Cardiac fibroblast (primary cell): ENCODE results near the gene RNU1-2.
"Not testable (repeated sequence)": the region's sequence is repeated elsewhere in the genome, so short reads cannot be mapped to it uniquely, and the experiment has no call there.

Experiments used
- DNase-seq, 2 donors: peaks; one replicate each; pipeline versions ENCODE4 v3.0.0 to v3.0.0-alpha.2; 2010; ENCODE audit warnings: low read depth in 2 of 2
- H3K4me3 ChIP-seq, 2 donors: replicated peaks in 1 of 2; 1 replicate in 1 of 2; 2 replicates in 1 of 2; pipeline ENCODE4 v1.5.1; 2011; ENCODE audit warnings: low read depth in 2 of 2, low read length in 2 of 2, mild to moderate bottlenecking in 2 of 2, moderate library complexity in 1 of 2

Gene RNU1-2

GRCh38 chr1:16895598-16896315, at the start of gene RNU1-2:
Gene RNU1-2, plus strand, starts transcription at chr1:16895980.
- peak within 1 kb of the TSS; percentile 14 to 48 for H3K4me3 ChIP-seq
- DNase-seq: peak; percentile 100

- H3K4me3 ChIP-seq: not testable (repeated sequence)
- DNase-seq: peak in 1 of 2 donors; percentile 20
Measured at GRCh38 chr1:16856201-16856600, 39.6 kb upstream of the RNU1-2 start.

DNA sequence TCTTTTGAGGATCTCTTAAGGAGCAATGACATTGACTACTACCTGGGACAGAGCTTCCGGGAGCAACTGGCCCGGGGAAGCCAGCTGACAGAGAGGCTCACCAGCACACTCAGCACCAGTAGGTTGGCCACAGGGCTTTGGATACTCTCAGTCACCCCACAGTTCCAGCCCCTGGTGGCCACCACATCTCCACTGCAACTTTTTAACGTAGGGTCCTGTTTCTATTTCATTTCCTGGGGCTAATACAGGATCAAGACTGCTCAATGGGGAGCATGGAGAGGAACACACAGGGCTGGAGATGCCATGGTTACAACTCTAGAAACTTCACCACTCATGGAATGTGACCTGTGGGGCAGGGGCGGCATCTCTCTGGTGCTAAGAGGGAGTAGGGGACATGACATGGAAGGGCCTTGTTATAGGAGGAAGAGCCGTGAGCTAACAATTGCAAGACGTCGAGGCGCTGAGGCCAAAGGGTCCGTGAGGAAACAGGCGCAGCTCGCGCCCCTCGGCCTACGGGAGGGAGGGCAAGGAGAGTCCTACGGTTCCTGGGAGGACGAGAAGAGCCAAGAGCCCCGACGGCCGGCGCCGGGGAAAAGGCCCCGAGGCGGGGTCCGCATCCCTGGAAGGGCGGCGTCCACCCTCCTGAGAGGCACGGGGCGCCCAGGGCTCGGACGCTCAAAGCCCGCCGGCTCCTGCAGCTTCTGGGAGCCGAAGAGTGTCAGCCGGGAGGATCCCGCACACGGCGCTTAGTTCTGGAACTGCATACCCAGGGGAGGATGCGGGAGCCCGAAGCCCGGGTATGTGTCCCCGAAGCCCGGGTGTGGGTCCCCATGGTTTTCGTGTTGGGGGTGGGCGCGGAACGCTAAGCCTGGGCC, 36.4 kb upstream of the RNU1-2 start:
- H3K4me3 ChIP-seq, DNase-seq: not testable (repeated sequence)

GRCh38 chr1:16860048-16860447, 35.7 kb upstream of the RNU1-2 start:
- peak in 1 of 2 donors; percentile 77 for DNase-seq
- not testable (repeated sequence) for H3K4me3 ChIP-seq

DNA sequence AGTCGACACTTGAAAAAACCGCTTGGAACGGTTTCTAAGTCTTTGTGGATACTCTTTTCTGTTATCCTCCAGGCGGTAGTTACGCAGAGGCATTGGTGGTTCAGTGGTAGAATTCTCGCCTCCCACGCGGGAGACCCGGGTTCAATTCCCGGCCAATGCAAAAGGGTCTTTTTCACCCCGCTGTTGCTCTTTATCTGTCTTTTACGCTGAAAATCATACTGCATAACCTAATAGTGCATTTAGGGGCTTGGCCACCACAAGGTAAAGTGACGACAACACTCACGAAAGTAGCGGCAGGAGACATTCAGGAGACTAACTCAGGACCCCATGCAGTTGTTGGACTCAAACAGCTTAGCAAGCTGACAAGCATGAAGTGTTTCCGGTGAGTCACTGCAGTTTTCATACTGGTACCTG, 33.9 kb upstream of the RNU1-2 start:
- DNase-seq: peak in 1 of 2 donors; percentile 43
- not testable (repeated sequence) for H3K4me3 ChIP-seq

DNA sequence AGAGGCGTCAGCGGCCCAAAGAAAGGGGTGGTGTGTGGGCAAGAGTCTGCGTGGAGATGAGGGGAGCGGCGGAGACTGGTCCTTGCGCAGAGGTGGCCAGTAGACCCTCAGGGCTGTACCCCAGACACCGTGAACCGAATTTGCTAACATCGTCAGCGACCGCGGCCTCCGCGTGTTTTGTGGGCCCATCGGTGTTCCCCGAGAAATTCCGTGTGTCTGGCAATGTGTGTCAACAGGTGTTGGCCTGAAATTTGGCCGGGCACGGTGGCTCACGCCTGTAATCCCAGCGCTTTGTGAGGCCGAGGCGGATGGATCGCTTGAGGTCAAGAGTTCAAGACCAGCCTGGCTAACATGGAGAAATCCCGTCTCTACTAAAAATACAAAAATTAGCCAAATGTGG, 33.4 kb upstream of the RNU1-2 start:
- DNase-seq, H3K4me3 ChIP-seq: not testable (repeated sequence)

- H3K4me3 ChIP-seq, DNase-seq: not testable (repeated sequence)
Measured at GRCh38 chr1:16863024-16863423, 32.8 kb upstream of the RNU1-2 start.

DNA sequence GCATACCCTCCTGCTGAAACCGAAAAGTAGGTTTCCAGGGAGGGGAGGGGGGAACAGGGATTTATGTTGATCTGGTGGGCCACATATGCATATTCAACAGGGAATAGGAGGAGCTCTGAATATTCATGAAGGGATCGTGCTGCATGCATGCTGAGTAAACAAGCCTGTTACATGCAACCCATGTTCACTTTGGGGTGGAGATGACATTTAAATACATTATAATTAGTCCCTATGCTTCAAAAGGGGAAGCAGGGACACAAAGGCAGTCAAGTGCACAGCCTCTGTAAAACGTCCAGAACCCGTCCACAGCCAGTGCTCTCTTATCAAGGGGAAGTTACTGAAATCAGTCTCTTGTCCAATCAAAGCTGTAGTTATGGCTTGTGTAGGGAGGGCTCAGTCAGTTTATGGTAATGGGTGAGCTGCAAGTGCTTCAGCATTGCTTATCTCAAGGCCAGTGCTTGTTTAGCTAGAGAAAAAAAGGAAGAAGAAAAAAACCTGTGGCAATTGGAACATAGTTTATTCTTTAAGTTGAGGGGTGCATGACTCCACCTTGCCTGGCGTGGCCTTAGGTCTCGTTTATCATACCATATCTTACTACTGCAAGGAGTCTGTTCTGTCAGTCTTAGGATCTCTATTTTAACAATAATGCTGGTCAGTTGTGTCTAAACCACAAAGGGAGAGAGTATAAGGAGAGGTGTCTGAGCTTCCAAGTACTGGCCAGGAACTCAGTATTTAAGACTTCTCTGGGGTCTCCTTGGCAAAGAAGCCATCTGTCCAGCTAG, 28.7 kb upstream of the RNU1-2 start:
- not testable (repeated sequence) for DNase-seq

GRCh38 chr1:16868787-16869186, 27.0 kb upstream of the RNU1-2 start:
- not testable (repeated sequence) for H3K4me3 ChIP-seq, DNase-seq

More for the DNA sequence above, 28.7 kb upstream of the RNU1-2 start:
- H3K4me3 ChIP-seq: not testable (repeated sequence)

GRCh38 chr1:16869996-16870395, 25.8 kb upstream of the RNU1-2 start:
- not testable (repeated sequence) for DNase-seq, H3K4me3 ChIP-seq

DNA sequence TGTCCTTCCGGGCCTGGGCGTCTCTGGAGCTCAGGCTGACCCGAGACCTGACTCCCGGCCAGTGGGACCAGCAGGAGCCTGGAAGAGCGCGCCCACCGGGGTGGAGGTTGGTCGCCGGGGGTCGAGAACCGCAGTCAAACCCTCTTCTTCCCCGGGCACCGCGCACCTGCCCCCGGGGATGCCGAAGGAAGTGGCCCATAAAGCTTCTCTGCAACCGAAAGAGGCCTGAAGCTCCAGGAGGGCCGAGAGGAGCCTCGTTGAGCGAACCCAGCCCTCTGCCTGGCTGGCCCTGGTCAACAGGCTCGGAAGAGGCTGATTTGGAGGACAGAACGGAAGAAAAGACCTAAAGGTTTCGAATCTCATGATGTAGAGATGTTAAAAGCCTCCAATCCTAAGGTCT, 24.6 kb upstream of the RNU1-2 start:
- not testable (repeated sequence) for H3K4me3 ChIP-seq, DNase-seq

- peak overlapping the region in 1 of 2 donors; percentile 36 for H3K4me3 ChIP-seq
Measured at GRCh38 chr1:16872152-16873075, 23.4 kb upstream of the RNU1-2 start.

DNA sequence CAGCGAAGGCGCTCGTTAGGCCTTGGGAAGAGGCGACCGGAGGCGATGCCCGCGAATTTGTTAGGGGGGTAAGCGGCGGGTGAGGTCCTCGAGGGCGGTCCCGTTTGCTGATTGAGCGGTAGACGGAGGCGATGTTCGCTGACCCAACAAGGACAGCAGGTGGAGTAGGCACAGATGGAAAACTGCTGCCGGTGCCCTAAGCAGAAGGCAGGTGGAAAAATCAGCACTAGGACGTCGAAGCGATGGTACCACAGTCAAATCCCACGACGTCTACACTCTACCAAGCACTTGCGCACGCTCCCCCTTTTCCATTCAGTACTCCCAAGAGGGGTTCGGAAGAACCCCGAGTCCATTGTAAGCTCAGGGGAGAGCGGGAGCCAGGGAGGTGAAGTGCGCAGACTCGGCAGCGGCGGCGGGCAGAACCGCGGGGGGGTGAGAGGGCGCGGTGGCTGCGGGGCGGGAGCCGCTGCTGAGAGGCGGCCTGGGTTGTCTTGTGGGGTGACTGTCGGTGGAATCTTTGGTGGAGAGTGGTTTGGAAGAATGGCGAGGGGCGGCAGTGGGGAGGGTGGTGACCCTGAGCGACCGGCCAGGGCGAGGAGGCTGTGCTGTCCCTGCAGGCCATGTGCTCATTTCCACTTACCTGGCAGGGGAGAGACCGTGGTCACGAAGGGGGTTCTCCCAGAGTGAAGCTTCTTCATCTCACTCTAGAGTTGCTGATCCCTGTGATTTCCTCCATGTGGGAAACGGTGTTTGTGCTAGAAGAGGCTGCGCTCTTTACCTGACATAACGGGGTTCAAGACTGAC, 22.5 kb upstream of the RNU1-2 start:
- DNase-seq: peak; percentile 5 to 27
- H3K4me3 ChIP-seq: peak overlapping the region in 1 of 2 donors; percentile 7

More at GRCh38 chr1:16872152-16873075, 23.4 kb upstream of the RNU1-2 start:
- peak; percentile 65 to 95 for DNase-seq

- not testable (repeated sequence) for H3K4me3 ChIP-seq, DNase-seq
Measured at GRCh38 chr1:16874968-16875765, 20.6 kb upstream of the RNU1-2 start.

DNA sequence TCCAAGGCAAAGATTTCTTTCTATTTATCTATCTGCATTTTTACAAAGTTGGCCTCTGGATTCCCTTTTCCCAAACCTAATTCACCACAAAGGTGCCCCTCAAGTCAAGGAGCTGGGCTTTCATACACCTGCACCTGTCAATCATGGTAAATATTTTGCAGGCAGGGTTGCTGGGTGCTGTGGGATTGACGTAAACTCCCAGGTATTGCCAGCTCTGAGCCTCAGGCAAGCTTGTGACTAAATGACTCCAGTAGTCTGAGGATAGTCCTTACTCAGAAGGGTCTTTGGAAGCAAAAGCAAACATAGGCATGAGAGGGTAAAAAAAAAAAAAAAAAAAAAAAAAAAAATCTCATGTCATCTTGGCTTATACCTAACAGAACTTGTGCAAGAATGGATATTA, 14.0 kb upstream of the RNU1-2 start:
- DNase-seq, H3K4me3 ChIP-seq: not testable (repeated sequence)
